Astrocyte of the cerebellum (primary cell): ENCODE data around the gene PAFAH1B2.

Experiments used
- DNase-seq: peaks from one replicate; pipeline ENCODE4 v3.0.0-alpha.2; 2011; ENCODE audit warnings: low read depth
- H3K4me3 ChIP-seq: 2 replicates; pipeline ENCODE4 v1.5.1; 2011; ENCODE audit warnings: mild to moderate bottlenecking, low read depth, low read length, moderate library complexity
- in situ Hi-C: cut with HindIII; loops from 2 replicates; pipeline ENCODE4 v1.10.0; 2017; ENCODE audit warnings: low sequenced_read_pairs
- TF ChIP-seq, protein P1 (sequence below): IDR thresholded peaks from 2 replicates; pipeline ENCODE4 v1.5.1; 2012; ENCODE audit warnings: low read length, low read depth, moderate library complexity, mild to moderate bottlenecking; ENCODE audit errors: missing control alignments

PAFAH1B2 gene

DNA sequence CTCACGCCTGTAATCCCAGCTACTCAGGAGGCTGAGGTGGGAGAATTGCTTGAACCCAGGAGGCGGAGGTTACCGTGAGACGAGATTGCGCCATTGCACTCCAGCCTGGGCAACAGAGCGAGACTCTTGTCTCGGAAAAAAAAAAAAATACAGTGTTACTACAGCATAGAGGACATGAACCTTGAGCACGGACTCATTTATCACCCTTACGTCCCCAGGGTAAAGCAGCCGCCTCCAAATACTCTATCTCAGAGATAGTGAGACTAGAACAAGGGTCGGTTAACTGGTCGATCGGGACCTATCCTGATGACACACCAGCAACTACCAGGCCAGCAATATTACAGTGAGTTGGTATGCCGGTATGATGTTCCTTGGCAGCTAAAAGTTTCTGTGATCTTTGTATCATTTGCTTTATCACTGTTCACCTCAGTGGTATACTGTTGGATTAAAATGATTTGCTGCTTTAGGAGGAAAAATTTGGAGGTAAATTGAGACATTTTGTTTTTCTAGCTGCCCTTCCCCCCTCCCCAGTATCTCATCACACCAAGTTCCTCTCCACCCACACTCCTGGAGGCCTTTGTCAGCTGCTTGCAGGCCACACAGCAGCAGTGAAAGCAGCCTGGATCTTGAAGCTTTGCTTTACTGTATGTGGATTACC is 27.4 kb downstream of the PAFAH1B2 start:
- in situ Hi-C loops: no loop called here
- H3K4me3 ChIP-seq: no peak overlapping the region
- DNase-seq: no peak
- TF ChIP-seq, protein P1, sequence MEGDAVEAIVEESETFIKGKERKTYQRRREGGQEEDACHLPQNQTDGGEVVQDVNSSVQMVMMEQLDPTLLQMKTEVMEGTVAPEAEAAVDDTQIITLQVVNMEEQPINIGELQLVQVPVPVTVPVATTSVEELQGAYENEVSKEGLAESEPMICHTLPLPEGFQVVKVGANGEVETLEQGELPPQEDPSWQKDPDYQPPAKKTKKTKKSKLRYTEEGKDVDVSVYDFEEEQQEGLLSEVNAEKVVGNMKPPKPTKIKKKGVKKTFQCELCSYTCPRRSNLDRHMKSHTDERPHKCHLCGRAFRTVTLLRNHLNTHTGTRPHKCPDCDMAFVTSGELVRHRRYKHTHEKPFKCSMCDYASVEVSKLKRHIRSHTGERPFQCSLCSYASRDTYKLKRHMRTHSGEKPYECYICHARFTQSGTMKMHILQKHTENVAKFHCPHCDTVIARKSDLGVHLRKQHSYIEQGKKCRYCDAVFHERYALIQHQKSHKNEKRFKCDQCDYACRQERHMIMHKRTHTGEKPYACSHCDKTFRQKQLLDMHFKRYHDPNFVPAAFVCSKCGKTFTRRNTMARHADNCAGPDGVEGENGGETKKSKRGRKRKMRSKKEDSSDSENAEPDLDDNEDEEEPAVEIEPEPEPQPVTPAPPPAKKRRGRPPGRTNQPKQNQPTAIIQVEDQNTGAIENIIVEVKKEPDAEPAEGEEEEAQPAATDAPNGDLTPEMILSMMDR: no peak

DNA sequence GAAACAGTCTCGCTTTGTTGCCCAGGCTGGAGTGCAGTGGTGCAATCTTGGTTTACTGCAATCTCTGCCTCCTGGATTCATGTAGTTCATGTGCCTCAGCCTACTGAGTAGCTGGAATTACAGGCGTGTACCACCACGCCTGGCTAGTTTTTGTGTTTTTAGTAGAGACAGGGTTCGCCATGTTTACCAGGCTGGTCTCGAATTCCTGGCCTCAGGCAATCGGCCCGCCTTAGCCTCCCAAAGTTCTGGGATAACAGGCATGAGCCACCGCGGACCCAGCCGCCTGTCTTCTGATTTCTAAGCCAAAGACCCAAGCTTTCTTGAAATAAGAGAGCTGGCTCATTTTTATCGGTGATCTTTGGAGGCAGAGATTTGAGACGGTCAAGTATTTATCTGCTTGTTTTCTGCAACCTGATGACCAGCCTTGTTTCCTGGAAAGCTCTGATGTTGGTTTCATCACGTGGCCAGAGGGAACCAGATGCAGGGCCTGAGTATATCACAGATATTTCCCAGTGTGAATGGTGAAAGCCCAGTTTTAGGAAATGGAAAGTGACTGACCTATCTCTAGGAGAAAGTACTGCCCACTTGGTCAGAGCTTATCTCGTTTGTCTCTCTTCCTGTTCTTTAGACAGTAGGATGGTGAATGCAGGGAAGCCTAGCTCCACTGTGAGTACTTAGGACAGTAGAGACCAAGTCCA is 28.8 kb downstream of the PAFAH1B2 start:
- TF ChIP-seq, protein P1: no peak
- H3K4me3 ChIP-seq: no peak overlapping the region
- in situ Hi-C loops: no loop called here
- no peak for DNase-seq

DNA sequence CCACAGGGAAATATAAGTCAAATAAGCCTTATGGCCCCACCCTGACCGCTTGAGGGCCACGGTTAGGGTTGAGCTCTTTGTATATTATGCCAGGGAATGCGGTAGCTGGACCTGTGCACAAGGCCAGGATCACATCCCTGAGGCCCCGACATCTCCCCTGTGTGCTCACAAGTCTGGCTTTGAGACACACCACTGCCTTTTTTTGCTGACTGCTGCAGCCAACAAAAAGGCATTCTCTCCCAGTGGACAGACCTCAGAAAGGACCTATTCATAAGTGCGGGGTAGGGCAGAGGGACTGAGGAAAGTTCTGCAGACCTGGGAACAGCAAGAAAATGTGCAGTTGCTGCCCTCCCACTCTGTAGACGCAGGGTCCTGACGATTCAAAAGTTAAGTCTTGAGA is 31.0 kb downstream of the PAFAH1B2 start:
- in situ Hi-C loops: no loop called here
- no peak for DNase-seq
- H3K4me3 ChIP-seq: no peak overlapping the region
- TF ChIP-seq, protein P1: no peak

DNA sequence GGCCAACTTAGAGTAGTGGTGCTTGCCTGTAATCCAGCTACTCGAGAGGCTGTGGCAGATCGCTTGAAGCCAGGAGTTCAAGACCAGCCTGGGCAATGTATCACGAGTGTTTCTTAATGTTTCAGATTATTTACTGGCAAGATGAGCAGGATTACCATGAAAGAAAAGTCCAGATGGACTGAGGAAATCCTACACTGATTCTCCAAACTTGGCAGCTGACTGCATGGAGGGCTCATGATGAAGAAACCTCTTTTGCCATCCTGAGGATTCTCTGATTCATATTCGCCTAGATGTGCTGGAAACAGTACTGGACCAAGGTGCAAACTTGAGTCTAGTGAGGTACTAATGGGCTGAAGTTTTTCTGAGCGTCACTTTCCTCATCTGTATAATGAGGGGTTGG is 31.7 kb downstream of the PAFAH1B2 start:
- H3K4me3 ChIP-seq: no peak overlapping the region
- in situ Hi-C loops: no loop called here
- DNase-seq: no peak
- TF ChIP-seq, protein P1: no peak

DNA sequence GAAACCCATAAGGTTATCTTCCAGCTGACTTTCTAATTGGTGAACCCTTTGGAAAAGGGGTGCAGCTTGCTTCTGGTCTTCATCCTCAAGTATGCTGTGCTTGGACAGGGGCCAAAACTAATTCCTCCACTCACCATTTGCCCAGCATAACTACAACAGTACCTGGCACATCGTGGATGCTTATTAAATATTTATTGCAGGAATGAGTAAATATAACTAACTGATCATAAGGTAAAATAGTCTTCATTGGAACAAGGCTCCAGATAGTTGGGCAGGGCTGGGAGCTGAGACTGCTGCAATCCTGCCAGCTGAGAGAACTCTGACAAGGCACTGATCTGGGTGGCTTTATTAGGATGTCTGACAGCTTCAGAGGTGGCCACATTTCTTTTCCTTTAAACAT is 32.1 kb downstream of the PAFAH1B2 start:
- no peak overlapping the region for H3K4me3 ChIP-seq
- TF ChIP-seq, protein P1: no peak
- no peak for DNase-seq
- in situ Hi-C loops: no loop called here

DNA sequence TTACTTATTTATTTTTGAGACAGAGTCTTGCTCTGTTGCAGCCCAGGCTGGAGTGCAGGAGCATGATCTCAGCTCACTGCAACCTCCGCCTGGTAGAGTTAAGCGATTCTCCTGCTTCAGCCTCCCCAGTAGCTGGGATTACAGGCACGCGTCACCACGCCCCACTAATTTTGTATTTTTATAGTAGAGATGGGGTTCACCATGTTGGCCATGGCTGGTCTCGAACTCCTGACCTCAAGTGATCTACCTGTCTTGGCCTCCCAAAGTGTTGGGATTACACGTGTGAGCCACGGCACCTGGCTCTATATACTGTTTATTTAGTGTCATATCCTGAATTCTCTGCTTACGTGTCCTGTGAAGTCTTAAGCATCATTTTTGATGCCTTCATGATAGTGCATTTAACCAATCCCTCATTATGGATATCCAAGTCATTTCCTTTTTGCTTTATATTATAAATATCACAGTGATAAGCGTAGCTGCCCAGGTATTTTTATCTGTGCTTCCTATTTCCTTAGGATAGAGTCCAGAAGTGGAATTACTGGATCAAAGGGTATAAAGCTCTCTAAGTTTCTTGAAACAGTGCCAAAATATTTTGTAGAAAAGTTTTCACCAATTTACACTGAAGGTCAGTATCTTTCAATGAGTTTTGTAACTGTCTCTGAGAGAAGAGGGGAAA is 33.6 kb downstream of the PAFAH1B2 start:
- in situ Hi-C loops: no loop called here
- no peak for DNase-seq
- H3K4me3 ChIP-seq: peak overlapping the region; percentile 78
- TF ChIP-seq, protein P1: no peak
